GM23338 (cell line): ENCODE measurements around the gene IL1RAPL2. TPM values are rescaled to one million over a fixed set of nuclear protein-coding genes. Genes with fewer than 3 reads are reported as not detected.
"Not testable (repeated sequence)": the region's sequence is repeated elsewhere in the genome, so short reads cannot be mapped to it uniquely, and the experiment has no call there.

Experiments
- ATAC-seq: fragments of 200-7000 bp; cut with Tn5 transposase; 3 replicates; pipeline ENCODE4 v1.9.1; 2020
- DNase-seq: peaks from one replicate; pipeline ENCODE4 v3.0.0-alpha.2; 2015; ENCODE audit warnings: low spot score
- H2AFZ ChIP-seq: fragments of 200-600 bp; sonication (generic); 2 replicates; pipeline ENCODE4 v1.8.0; 2016; ENCODE audit warnings: antibody characterized with exemption, mild to moderate bottlenecking, moderate library complexity
- H3F3A ChIP-seq: fragments of 200-600 bp; sonication (generic); replicated peaks from 2 replicates; pipeline ENCODE4 v1.8.0; 2017; ENCODE audit warnings: antibody characterized with exemption, mixed run types, low read depth
- H3K27ac ChIP-seq: fragments of 200-600 bp; sonication (generic); 2 replicates; pipeline ENCODE4 v1.6.1; 2016; ENCODE audit warnings: low read depth
- H3K27me3 ChIP-seq: fragments of 200-600 bp; sonication (generic); 2 replicates; pipeline ENCODE4 v1.8.0; 2016; ENCODE audit warnings: mild to moderate bottlenecking, mixed run types, moderate library complexity; ENCODE audit not compliant: insufficient read depth
- H3K36me3 ChIP-seq: fragments of 200-600 bp; sonication (generic); 2 replicates; pipeline ENCODE4 v1.8.0; 2016; ENCODE audit warnings: mild to moderate bottlenecking; ENCODE audit not compliant: insufficient read depth
- H3K4me1 ChIP-seq: fragments of 200-600 bp; sonication (generic); 2 replicates; pipeline ENCODE4 v1.8.0; 2016; ENCODE audit warnings: mild to moderate bottlenecking, moderate library complexity; ENCODE audit not compliant: insufficient read depth
- H3K4me2 ChIP-seq: fragments of 200-600 bp; sonication (generic); 2 replicates; pipeline ENCODE4 v1.7.1; 2017; ENCODE audit warnings: mixed run types
- H3K4me3 ChIP-seq: fragments of 200-600 bp; sonication (generic); 2 replicates; pipeline ENCODE4 v1.6.1; 2016; ENCODE audit warnings: mixed run types
- H3K79me2 ChIP-seq: fragments of 200-600 bp; sonication (generic); replicated peaks from 2 replicates; pipeline ENCODE4 v1.8.0; 2017; ENCODE audit warnings: mild to moderate bottlenecking; ENCODE audit not compliant: insufficient read depth
- H3K9me2 ChIP-seq: fragments of 200-600 bp; sonication (generic); 2 replicates; pipeline ENCODE4 v1.8.0; 2017; ENCODE audit not compliant: insufficient read depth
- H4K20me1 ChIP-seq: fragments of 200-600 bp; sonication (generic); replicated peaks from 2 replicates; pipeline ENCODE4 v1.8.0; 2017; ENCODE audit warnings: mild to moderate bottlenecking; ENCODE audit not compliant: insufficient read depth
- H3K27ac Mint-ChIP-seq: 2 replicates; pipeline ENCODE4 v1.8.0; 2020; ENCODE audit warnings: inconsistent platforms, mild to moderate bottlenecking, moderate library complexity, mixed read lengths
- H3K27me3 Mint-ChIP-seq: 3 replicates; pipeline ENCODE4 v1.8.0; 2022; ENCODE audit warnings: low read depth, mild to moderate bottlenecking, moderate library complexity, mixed read lengths, inconsistent platforms; ENCODE audit not compliant: insufficient read depth, poor library complexity
- H3K36me3 Mint-ChIP-seq: 3 replicates; pipeline ENCODE4 v1.8.0; 2021; ENCODE audit warnings: low read depth, mild to moderate bottlenecking, inconsistent platforms, moderate library complexity, mixed read lengths
- H3K4me1 Mint-ChIP-seq: 3 replicates; pipeline ENCODE4 v1.8.0; 2020; ENCODE audit warnings: mild to moderate bottlenecking, inconsistent platforms, mixed read lengths
- H3K4me3 Mint-ChIP-seq: 3 replicates; pipeline ENCODE4 v1.8.0; 2021; ENCODE audit warnings: moderate library complexity, mild to moderate bottlenecking, inconsistent platforms, mixed read lengths
- H3K9me3 Mint-ChIP-seq: 3 replicates; pipeline ENCODE4 v1.8.0; 2020; ENCODE audit warnings: moderate library complexity, mild to moderate bottlenecking, inconsistent platforms, mixed read lengths
- CREB1 ChIP-seq: fragments of 250-450 bp; sonication (Bioruptor Pico); IDR thresholded peaks from 2 replicates; pipeline ENCODE4 v1.5.0; 2020; ENCODE audit warnings: low read depth, mild to moderate bottlenecking, moderate library complexity
- JUNB ChIP-seq: IDR thresholded peaks from one replicate; pipeline ENCODE4 v1.6.1; 2016; ENCODE audit warnings: antibody characterized with exemption; ENCODE audit not compliant: unreplicated experiment
- POLR2AphosphoS5 ChIP-seq: IDR thresholded peaks from 2 replicates; pipeline ENCODE4 v1.6.1; 2016; ENCODE audit warnings: antibody characterized with exemption, low read depth
- ZNF114 ChIP-seq: fragments of 250-450 bp; sonication (Bioruptor Pico); IDR thresholded peaks from 2 replicates; pipeline ENCODE4 v1.5.0; 2020; ENCODE audit warnings: mild to moderate bottlenecking, moderate library complexity
- polyA plus RNA-seq: library from polyadenylated mRNA; unstranded; fragments of >200 nt; fragmentation: Nextera tagmentation; extraction: Ambion mirVana; gene quantifications from 2 replicates; pipeline ENCODE4 v1.2.1, GENCODE V29; 2016
- total RNA-seq: library from RNA; depleted of rRNA; stranded (reverse); fragments of >200 nt; shearing (Covaris generic); gene quantifications from 2 replicates; pipeline ENCODE4 v1.2.3, GENCODE V29; 2014
- TF ChIP-seq, protein P1 (sequence below): IDR thresholded peaks from 2 replicates; pipeline ENCODE4 v1.6.1; 2016; ENCODE audit warnings: antibody characterized with exemption
- TF ChIP-seq, protein P2 (sequence below), 2 experiments: fragments of 200-600 bp in 1 of 2; sonication (generic) in 1 of 2; conservative IDR thresholded peaks; 2 replicates each; pipeline versions ENCODE4 v1.5.1 to v1.6.1; 2016 to 2017; ENCODE audit warnings: antibody characterized with exemption in 2 of 2, low read depth in 2 of 2, mild to moderate bottlenecking in 2 of 2, moderate library complexity in 1 of 2

Gene IL1RAPL2
- total and polyA plus RNA-seq, 2 experiments from 2014 or later: 0.80 to 0.94 TPM

DNA sequence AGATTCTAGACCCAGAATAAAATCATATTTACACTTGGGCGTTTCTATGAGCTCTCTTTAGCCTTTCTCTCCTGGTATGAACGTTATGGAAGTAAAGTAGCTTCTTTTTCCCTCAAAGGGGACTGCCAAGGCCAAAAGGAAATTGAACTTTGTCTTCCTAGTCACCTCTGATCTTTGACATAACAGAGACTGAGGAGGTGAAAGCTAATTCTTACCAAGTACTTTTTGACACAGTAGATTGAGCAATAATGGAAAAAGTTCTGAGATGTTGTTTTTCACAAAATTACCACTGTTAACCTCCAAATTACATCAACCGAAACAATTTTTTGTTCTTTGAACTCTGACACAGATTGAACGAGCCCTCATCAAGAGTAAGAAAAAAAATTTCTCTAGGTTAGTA lies 336.1 kb downstream of the IL1RAPL2 start:
- Histone ChIP-seq H3K27me3 (no peaks in the 10 kb centered on the region), H3K9me2 (no peaks in the 10 kb centered on the region), H3K36me3 (no peaks in the 10 kb centered on the region), H3K4me1 (no peaks in the 10 kb centered on the region), H4K20me1 (no peaks in the 10 kb centered on the region), H3K79me2 (no peaks in the 10 kb centered on the region), H3K27ac (no peak overlapping the region), H2AFZ (no peak overlapping the region), H3F3A (no peaks in the 10 kb centered on the region), H3K4me3 (no peak overlapping the region), H3K4me2 (no peak overlapping the region)
- H3K4me1 Mint-ChIP-seq: no peaks in the 10 kb centered on the region
- DNase-seq: no peak
- TF ChIP-seq JUNB: no peak
- no peak for ATAC-seq
- no peaks in the 10 kb centered on the region for H3K27me3 Mint-ChIP-seq
- no peaks in the 10 kb centered on the region for H3K9me3 Mint-ChIP-seq
- no peak overlapping the region for H3K4me3 Mint-ChIP-seq
- H3K27ac Mint-ChIP-seq: no peak overlapping the region
- H3K36me3 Mint-ChIP-seq: no peaks in the 10 kb centered on the region

GRCh38 chrX:104909694-104910093 lies 343.7 kb downstream of the IL1RAPL2 start:
- peak overlapping the region; percentile 68 for H3K4me2 ChIP-seq
- H3K27me3 Mint-ChIP-seq: not testable (repeated sequence)
- peak overlapping the region; percentile 66; the same call in 1 of the 2 replicates for H2AFZ ChIP-seq

DNA sequence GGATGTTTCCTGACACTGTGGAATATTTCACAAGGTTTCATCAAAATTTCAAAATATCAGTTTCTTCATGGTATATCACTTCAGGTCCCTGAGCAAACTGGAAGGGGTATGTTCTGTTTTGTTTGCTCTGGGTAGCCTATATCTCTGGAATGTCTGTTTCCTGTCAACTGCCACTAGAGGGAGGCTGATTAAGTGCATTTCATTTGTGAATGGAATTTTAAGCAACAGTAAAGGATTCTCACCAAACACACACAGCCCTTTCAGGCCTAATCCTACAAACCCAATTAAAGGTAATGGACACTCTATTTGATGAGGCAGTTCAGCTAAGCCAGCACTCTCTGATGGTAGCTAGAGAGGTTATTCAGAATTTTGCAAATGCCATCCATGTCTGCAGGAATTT lies 347.3 kb downstream of the IL1RAPL2 start:
- Mint-ChIP-seq H3K27ac (no peak overlapping the region), H3K9me3 (no peaks in the 10 kb centered on the region; the same call in 2 of the 3 replicates), H3K4me1 (peaks cover 5% of the 10 kb centered on the region; the same call in 1 of the 3 replicates), H3K4me3 (no peak overlapping the region), H3K36me3 (no peaks in the 10 kb centered on the region), H3K27me3 (no peaks in the 10 kb centered on the region)
- Histone ChIP-seq H3K4me1 (no peaks in the 10 kb centered on the region), H3K9me2 (no peaks in the 10 kb centered on the region), H3K4me3 (no peak overlapping the region), H3F3A (no peaks in the 10 kb centered on the region), H3K79me2 (no peaks in the 10 kb centered on the region), H3K27me3 (no peaks in the 10 kb centered on the region), H3K36me3 (no peaks in the 10 kb centered on the region), H4K20me1 (no peaks in the 10 kb centered on the region), H3K27ac (no peak overlapping the region), H3K4me2 (no peak overlapping the region), H2AFZ (no peak overlapping the region)
- DNase-seq (peak; percentile 53), ATAC-seq (peak; percentile 52)
- TF ChIP-seq, protein P1, sequence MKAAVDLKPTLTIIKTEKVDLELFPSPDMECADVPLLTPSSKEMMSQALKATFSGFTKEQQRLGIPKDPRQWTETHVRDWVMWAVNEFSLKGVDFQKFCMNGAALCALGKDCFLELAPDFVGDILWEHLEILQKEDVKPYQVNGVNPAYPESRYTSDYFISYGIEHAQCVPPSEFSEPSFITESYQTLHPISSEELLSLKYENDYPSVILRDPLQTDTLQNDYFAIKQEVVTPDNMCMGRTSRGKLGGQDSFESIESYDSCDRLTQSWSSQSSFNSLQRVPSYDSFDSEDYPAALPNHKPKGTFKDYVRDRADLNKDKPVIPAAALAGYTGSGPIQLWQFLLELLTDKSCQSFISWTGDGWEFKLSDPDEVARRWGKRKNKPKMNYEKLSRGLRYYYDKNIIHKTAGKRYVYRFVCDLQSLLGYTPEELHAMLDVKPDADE: no peak
- TF ChIP-seq CREB1 (CRISPR knock-in tag) (no peak), POLR2AphosphoS5 (no peak), JUNB (no peak), ZNF114 (CRISPR knock-in tag) (no peak)
- TF ChIP-seq, protein P2, sequence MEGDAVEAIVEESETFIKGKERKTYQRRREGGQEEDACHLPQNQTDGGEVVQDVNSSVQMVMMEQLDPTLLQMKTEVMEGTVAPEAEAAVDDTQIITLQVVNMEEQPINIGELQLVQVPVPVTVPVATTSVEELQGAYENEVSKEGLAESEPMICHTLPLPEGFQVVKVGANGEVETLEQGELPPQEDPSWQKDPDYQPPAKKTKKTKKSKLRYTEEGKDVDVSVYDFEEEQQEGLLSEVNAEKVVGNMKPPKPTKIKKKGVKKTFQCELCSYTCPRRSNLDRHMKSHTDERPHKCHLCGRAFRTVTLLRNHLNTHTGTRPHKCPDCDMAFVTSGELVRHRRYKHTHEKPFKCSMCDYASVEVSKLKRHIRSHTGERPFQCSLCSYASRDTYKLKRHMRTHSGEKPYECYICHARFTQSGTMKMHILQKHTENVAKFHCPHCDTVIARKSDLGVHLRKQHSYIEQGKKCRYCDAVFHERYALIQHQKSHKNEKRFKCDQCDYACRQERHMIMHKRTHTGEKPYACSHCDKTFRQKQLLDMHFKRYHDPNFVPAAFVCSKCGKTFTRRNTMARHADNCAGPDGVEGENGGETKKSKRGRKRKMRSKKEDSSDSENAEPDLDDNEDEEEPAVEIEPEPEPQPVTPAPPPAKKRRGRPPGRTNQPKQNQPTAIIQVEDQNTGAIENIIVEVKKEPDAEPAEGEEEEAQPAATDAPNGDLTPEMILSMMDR (conservative IDR thresholded peaks at IDR 0.05; ENCODE audit: low read depth in 2 of 2): peak; percentile 48 to 57

More at GRCh38 chrX:104909694-104910093, 343.7 kb downstream of the IL1RAPL2 start:
- peak; percentile 9 for DNase-seq
- H3K9me3 Mint-ChIP-seq, H3K79me2 ChIP-seq, H3K27ac ChIP-seq, H3F3A ChIP-seq, H3K36me3 ChIP-seq, H3K27me3 ChIP-seq, H3K4me1 Mint-ChIP-seq, H3K36me3 Mint-ChIP-seq, H3K27ac Mint-ChIP-seq, H3K9me2 ChIP-seq, H3K4me1 ChIP-seq, ATAC-seq, H4K20me1 ChIP-seq: not testable (repeated sequence)
- TF ChIP-seq POLR2AphosphoS5: peak; percentile 36; the same call in 1 of the 2 replicates
- H3K4me3 ChIP-seq: peak overlapping the region; percentile 64
- H3K4me3 Mint-ChIP-seq: peak overlapping the region; percentile 82

DNA sequence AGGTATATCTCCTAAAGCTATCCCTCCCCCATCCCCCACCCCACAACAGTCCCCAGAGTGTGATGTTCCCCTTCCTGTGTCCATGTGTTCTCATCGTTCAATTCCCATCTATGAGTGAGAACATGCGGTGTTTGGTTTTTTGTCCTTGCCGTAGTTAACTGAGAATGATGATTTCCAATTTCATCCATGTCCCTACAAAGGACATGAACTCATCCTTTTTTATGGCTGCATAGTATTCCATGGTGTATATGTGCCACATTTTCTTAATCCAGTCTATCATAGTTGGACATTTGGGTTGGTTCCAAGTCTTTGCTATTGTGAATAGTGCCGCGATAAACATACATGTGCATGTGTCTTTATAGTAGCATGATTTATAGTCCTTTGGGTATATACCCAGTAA lies 348.7 kb downstream of the IL1RAPL2 start:
- not testable (repeated sequence) for DNase-seq, H3K4me1 ChIP-seq, H3K4me3 ChIP-seq, H3K4me2 ChIP-seq, H3K27ac ChIP-seq, H3F3A ChIP-seq, H3K27me3 Mint-ChIP-seq, H3K9me2 ChIP-seq, H3K36me3 Mint-ChIP-seq, H3K79me2 ChIP-seq, H3K9me3 Mint-ChIP-seq, H3K27me3 ChIP-seq, H4K20me1 ChIP-seq, H3K27ac Mint-ChIP-seq, H2AFZ ChIP-seq, H3K4me1 Mint-ChIP-seq, H3K36me3 ChIP-seq, ATAC-seq, H3K4me3 Mint-ChIP-seq
